Endothelial cell (in vitro differentiated cells): ENCODE measurements around the gene GIPC3. TPM values are rescaled to one million over a fixed set of nuclear protein-coding genes. Genes with fewer than 3 reads are reported as not detected.

ENCODE experiments used
- DNase-seq: peaks from one replicate; pipeline ENCODE4 v3.0.0; 2021; ENCODE audit warnings: low spot score
- H3K27ac Mint-ChIP-seq: one replicate; pipeline ENCODE4 v1.8.0; 2021; ENCODE audit warnings: mixed read lengths, inconsistent platforms; ENCODE audit not compliant: unreplicated experiment
- H3K27me3 Mint-ChIP-seq: one replicate; pipeline ENCODE4 v1.8.0; 2021; ENCODE audit warnings: mild to moderate bottlenecking, moderate library complexity, mixed read lengths, inconsistent platforms; ENCODE audit not compliant: unreplicated experiment
- H3K36me3 Mint-ChIP-seq: one replicate; pipeline ENCODE4 v1.8.0; 2021; ENCODE audit warnings: mild to moderate bottlenecking, low read depth, mixed read lengths, inconsistent platforms; ENCODE audit not compliant: unreplicated experiment
- H3K4me1 Mint-ChIP-seq: one replicate; pipeline ENCODE4 v1.8.0; 2021; ENCODE audit warnings: mild to moderate bottlenecking, mixed read lengths, inconsistent platforms; ENCODE audit not compliant: unreplicated experiment
- H3K4me3 Mint-ChIP-seq: one replicate; pipeline ENCODE4 v1.8.0; 2021; ENCODE audit warnings: mild to moderate bottlenecking, mixed read lengths, inconsistent platforms; ENCODE audit not compliant: unreplicated experiment
- H3K9me3 Mint-ChIP-seq: one replicate; pipeline ENCODE4 v1.8.0; 2021; ENCODE audit warnings: mixed read lengths, inconsistent platforms; ENCODE audit not compliant: unreplicated experiment
- CTCF ChIP-seq: fragments of 200-600 bp; sonication (generic); IDR thresholded peaks from one replicate; pipeline ENCODE4 v1.5.0; 2021; ENCODE audit warnings: antibody characterized with exemption; ENCODE audit not compliant: unreplicated experiment
- total RNA-seq: library from RNA; stranded (reverse); fragmentation: NEBNext Ultra II Directional; extraction: Animal tissue kit (Norgen Biotek cat#: 25700); gene quantifications from one replicate; pipeline ENCODE4 v1.2.1, GENCODE V29; 2021; ENCODE audit not compliant: unreplicated experiment

Gene GIPC3
- total RNA-seq, 1 donor from 2014 or later, result 11.0 TPM

- no peak overlapping the region for H3K4me3 Mint-ChIP-seq
- peaks cover 6% of the 10 kb centered on the region for H3K27me3 Mint-ChIP-seq
- DNase-seq, result no peak
- H3K36me3 Mint-ChIP-seq, result no peaks in the 10 kb centered on the region
- H3K9me3 Mint-ChIP-seq, result no peaks in the 10 kb centered on the region
- no peak overlapping the region for H3K27ac Mint-ChIP-seq
- no peak for TF ChIP-seq CTCF
- peaks cover 18% of the 10 kb centered on the region for H3K4me1 Mint-ChIP-seq
Measured at GRCh38 chr19:3550947-3551791, 34.1 kb upstream of the GIPC3 start.

GRCh38 chr19:3551792-3552095 lies 33.5 kb upstream of the GIPC3 start:
- no peaks in the 10 kb centered on the region for H3K9me3 Mint-ChIP-seq
- peaks cover 3% of the 10 kb centered on the region for H3K36me3 Mint-ChIP-seq
- H3K27ac Mint-ChIP-seq, result no peak overlapping the region
- H3K4me3 Mint-ChIP-seq, result no peak overlapping the region
- H3K4me1 Mint-ChIP-seq, result peaks cover 24% of the 10 kb centered on the region
- H3K27me3 Mint-ChIP-seq, result peaks cover 11% of the 10 kb centered on the region
- no peak for TF ChIP-seq CTCF
- no peak for DNase-seq

GRCh38 chr19:3554254-3555083 lies 30.8 kb upstream of the GIPC3 start:
- peak overlapping the region; percentile 76 for H3K27ac Mint-ChIP-seq
- peaks cover 3% of the 10 kb centered on the region for H3K36me3 Mint-ChIP-seq
- no peak overlapping the region for H3K4me3 Mint-ChIP-seq
- no peaks in the 10 kb centered on the region for H3K9me3 Mint-ChIP-seq
- H3K27me3 Mint-ChIP-seq, result peaks cover 13% of the 10 kb centered on the region
- DNase-seq, result no peak
- peaks cover 25% of the 10 kb centered on the region for H3K4me1 Mint-ChIP-seq
- no peak for TF ChIP-seq CTCF

- TF ChIP-seq CTCF, result no peak
- Mint-ChIP-seq H3K27me3 (peaks cover 11% of the 10 kb centered on the region), H3K27ac (no peak overlapping the region), H3K9me3 (no peaks in the 10 kb centered on the region), H3K36me3 (peaks cover 3% of the 10 kb centered on the region), H3K4me1 (peaks cover 25% of the 10 kb centered on the region), H3K4me3 (peak overlapping the region; percentile 99)
- no peak for DNase-seq
Measured at GRCh38 chr19:3555653-3556422, 29.4 kb upstream of the GIPC3 start.
